HG02678 (cell line): ENCODE measurements around the gene IGF2BP1.

Experiments
- ATAC-seq: cut with Tn5 transposase; IDR thresholded peaks from one replicate; pipeline ENCODE4 v1.9.1; 2021; ENCODE audit warnings: mild to moderate bottlenecking, moderate library complexity; ENCODE audit not compliant: unreplicated experiment

IGF2BP1 gene

DNA sequence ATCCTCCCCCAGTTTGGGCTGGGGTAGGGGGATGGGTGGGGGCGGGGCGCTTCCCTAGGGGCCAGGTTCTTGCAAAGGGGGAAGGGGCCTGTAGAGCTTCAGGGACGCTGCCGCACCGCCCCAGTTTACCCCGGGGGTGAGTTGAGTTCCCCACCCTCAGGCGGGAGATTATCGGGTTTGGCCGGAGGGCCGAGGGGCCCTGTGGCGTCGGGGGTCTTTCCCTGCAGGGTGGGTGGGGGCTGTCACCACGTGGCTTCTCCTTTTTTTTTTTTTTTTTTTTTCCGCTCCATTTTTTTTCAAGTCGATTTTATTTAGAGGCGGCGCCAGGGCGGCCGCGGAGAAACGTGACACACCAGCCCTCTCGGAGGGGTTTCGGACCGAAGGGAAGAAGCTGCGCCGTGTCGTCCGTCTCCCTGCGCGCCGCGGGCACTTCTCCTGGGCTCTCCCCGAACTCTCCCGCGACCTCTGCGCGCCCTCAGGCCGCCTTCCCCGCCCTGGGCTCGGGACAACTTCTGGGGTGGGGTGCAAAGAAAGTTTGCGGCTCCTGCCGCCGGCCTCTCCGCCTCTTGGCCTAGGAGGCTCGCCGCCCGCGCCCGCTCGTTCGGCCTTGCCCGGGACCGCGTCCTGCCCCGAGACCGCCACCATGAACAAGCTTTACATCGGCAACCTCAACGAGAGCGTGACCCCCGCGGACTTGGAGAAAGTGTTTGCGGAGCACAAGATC, at the start of gene IGF2BP1:
IGF2BP1 (plus strand) TSS at position 283 of the 724 bp plus-strand sequence; CDS start at position 644, 361 bp downstream.
- no peak for ATAC-seq

DNA sequence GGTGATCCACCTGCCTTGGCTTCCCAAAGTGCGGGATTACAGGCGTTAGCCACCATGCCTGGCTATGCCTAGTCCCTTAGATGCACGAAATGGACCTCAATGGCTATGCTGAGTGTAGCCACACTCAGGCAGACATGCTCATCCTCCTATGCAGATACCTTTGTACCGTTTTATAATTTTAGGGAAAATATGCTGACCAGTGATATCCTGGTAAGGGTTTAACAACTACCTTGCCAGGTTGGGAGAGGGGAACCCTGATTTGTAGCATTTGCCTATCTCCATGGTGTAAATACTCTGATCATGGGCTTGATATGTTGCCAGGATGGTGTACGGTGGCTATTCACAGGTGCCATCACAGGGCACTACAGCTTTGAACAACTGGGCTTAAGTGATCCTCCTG, 45.6 kb upstream of the IGF2BP1 start:
- ATAC-seq, result no peak

DNA sequence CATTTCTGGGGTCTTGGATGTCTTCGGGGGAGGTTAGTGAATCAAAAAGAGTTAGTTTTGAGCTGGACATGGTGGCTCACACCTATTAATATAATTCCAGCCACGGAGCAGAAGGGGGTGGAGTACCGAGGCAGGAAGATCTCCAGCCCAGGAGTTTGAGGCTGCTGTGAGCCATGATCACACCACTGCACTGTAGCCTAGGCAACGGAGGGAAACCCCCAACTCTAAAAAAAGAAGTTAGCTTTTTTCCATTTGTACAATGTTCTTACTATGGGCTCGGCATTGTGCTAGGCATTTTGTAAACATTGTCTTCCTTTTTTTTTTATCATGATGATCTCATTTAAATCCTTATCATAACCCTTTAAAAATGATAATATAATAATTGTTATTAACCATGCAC, 44.3 kb upstream of the IGF2BP1 start:
- ATAC-seq, result no peak

DNA sequence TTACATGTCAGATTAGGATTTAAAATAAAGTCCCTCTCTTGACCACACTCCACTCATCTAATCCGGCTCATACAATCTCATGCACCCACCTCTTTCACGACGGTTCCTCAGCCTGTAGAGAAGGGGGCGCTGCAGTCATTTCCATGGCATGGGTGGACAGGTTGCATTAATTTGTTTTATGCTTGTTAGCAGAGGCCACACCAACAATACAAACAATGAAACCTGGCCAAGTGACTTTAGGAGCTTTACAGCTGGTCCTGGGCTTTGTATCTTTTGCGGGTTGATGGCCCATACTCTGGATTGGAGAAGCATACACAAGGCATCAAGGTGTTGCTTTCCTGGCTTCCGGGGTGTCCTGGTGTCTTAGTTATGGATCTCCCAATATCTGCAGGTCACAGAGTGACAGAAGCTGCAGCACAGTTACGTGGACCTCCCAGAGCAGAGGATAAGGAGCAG, 42.9 kb upstream of the IGF2BP1 start:
- no peak for ATAC-seq

DNA sequence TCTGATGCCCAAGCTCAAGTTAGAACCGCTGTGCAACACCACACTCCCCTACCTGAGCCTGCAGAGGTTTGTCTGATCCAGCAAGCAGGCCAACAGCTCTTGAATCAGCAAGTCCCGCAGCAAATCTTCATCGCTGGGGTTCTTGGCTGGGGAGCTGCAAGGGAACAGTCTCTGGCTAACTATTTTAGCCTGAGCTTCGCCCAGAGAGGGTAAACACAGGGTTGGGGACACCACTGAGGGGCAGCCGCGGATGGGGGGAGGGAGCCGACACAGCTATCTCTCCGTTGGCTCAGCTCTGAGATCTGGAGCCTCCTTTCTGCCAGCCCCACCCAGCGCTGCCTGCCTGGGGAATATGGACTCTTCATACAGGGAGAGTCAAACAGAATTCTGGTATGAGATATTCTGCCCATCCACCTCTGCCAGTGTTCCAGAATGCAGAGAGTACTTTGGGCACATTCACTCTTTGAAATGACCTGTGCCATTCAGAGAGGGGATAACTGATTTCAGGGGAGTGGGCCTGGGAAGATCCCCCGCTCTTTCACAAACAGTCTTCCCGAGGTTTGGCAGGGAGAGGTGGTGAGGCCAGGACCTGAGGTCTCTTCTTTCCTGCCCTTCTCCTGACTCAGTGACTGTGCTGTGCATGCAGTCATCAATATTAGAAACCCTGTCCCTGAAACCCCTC, 36.2 kb upstream of the IGF2BP1 start:
- ATAC-seq, result no peak

DNA sequence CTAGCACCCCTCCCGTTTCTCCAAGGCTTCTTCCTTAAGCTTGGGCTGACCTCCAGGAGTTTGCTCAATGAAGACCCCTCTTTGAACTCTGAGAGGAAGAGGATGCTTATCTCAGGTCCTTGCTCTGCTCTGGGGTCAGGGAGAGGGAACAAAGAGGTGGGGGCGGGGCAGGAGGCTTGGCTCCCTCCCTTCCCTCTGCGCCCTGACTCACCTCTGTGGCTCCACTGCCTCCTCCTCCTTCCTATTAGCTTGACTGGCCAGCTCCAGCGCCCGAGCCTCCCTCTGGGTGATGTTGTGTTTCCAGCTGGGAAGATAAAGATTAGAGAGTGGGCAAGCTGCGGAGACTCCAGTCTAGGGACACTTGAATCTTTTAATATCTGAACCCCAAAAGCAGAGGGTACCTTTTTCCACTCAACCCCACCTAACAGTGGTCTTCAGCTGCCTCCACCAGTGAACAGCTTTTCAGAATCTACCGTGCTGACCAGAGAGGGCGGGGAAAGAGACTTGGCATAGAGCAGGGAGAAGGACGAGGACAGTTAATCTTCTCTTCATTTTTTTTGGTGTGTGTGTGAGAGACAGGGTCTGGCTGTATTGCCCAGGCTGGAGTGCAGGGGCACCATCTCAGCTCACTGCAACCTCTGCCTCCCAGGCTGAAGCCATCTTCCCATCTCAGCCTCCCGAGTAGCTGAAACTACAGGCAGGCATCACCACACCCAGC, 35.5 kb upstream of the IGF2BP1 start:
- no peak for ATAC-seq

DNA sequence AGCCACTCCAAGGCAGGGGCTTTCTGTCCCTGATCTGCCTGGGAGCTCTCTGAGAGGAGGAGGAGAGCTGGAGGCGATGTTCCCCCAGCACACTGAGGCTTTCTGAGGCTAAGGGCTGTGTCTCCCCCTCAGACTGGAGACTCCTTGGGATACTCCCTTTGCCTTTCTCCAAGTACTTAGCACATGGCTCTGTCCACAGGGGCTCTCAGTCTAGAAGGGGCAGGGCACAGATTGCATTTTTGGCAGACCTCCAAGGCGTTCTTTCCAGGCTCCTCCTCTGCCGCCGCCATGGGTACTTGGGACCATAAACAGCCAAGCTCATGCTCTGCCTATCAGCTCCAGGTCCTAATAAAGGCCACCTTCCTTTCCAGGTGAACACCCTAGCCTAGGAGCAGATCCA, 27.0 kb upstream of the IGF2BP1 start:
- no peak for ATAC-seq

DNA sequence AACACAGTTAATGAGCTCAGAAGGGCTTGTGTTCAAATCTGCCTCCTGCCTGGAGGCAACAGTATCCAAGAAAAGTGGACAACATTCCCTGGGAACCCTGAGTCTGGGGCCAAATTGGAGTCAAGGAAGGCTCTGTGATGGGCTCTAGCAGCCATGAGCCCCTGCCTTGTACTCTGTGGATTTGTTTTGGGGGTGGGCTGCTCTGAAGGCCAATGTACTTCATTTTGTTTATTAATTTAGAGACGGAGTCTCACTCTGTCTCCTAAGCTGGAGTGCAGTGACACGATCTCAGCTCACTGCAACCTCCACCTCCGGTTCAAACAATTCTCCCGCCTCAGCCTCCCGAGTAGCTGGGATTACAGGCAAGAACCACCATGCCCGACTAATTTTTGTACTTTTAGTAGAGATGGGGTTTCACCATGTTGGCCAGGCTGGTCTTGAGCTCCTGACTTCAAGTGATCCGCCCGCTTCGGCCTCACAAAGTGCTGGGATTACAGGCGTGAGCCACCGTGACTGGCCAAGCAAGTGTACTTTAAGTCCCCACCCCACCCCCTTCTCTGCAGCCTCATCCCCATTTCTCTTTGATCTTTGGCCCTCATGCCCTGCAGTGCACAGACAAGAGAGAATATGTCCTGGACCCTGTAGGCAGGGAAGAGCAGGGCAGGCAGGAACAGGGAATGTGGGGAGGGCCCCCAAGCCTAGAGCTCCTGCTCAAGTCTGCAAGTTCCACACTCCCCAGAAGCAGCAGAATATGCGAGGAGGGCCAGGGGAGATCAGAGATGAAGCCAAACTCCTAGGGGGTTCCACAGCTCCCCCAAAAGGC, 26.1 kb upstream of the IGF2BP1 start:
- ATAC-seq, result no peak

DNA sequence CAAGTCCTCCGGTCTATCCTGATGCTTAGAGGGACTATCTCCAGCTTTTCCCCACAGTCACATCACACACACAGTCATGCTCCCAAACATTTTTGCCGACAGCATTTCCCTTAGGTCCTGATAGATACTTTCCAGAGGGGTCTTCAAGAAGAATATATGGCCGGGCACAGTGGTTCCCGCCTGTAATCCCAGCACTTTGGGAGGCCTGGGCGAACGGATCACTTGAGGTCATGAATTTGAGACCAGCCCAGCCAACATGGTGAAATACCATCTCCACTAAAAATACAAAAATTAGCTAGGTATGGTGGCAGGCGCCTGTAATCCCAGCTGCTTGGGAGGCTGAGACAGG, 24.5 kb upstream of the IGF2BP1 start:
- ATAC-seq, result no peak

DNA sequence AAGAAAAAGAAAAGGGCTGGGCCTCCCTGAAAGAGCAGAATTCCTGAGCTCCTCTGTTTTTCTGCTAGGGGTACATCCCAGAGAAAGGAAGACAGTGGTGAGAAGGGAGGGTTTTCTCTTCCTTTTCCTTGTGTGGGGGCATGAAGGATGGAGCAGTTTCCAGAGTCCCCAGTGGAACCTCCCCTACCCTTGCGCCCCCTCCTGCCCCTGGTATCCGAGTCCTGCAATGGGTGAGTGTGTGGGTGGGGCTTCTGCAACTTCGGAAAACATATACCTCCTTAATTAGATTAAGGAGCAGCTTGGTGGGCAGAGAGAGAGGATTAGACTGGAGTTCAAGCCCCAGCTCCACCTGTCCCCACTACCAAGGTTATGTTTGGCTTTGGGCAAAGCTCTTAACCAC, 23.4 kb upstream of the IGF2BP1 start:
- no peak for ATAC-seq

DNA sequence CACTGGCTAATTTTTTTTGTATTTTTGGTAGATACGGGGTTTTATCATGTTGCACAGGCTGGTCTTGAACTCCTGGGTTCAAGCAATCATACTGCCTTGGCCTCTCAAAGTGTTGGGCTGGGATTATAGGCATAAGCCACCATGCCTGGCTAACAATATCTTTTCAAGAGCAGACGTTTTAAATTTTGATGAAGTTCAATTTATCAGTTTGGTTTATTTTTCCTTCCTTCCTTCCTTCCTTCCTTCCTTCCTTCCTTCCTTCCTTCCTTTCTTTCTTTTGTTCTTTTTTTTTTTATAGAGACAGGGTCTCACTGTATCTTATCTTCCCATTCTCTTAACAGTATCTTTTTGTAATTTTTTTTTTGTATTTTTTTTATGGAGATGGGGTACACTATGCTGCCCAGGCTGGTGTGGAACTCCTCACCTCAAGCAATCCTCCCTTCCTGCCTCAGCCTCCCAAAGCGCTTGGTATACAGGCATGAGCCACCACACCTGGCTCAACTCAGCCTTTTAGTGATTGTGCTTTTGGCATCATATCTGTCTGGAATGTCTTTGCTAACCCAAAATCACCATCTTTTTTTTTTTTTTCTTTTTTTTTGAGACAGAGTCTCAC, 15.2 kb upstream of the IGF2BP1 start:
- ATAC-seq, result no peak

DNA sequence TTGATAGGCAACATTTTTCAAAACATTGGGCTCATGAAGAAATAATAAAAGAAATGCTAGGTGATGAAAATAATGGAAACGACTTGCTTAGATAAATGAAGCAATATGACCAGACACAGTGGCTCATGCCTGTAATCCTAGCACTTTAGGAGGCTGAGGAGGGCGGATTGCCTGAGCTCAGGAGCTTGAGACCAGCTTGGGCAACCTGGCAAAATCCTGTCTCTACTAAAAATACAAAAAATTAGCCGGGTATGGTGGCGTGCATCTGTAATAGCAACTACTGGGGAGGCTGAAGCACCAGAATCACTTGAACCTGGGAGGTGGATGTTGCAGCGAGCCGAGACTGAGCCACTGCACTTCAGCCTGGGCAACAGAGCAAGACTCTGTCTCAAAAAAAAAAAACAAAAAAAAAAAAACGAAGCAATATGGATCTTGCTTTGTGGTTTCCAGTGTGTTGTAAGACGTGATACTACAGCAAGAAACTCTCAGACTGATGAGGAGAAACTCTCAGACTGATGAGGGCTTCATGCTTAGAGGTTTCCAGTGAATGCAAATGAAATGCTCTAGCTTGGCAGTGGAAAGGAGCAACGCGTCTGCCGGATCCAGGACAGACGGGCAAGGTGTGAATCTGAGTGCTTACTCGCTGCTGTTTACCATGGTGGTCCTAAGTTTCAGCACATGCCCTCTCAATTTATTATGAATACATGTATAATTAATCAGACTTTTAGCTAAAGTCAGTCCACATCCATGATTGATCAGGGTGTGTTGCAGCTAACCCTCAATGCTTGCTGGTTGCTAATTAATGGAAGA, 11.5 kb upstream of the IGF2BP1 start:
- ATAC-seq, result no peak

DNA sequence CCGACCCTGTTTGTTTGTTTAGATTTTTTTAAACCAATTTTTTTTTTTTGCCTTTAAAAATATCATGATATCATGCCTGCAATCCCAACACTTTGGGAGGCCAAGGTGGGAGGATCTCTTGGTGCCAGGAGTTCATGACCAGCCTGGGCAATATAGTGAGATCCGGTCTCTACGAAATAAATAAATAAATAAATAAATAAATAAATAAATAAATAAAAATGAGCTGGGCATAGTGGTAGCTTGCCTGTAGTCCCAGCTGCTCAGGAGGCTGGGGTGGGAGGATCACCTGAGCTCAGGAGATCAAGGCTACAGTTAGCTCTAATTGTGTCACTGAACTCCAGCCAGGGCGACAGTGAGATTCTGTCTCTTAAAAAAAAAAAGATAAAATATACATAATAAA, 8.1 kb upstream of the IGF2BP1 start:
- ATAC-seq, result no peak

DNA sequence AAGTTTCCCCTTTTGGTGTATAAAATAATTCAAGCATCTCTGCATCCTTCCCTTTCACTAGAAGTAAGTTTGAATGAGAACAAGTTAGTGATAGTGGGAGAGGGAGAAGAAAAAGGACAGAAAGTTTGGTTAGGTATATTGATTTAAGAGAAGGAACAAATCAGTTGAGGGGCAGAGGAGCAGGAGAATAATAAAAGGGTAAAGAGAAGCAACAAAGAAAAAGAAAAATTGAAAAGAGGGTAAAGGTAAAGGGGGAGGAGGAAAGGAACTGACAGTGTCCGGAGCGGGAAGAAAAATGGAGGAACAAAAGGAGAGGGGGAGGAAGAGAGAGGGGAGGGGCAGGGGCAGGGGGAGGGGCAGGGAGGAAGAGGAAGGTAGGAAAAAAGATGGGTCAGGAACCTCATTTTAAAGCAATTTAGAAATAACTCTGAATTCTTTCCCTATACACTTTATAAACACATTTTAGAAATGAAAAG, 6.3 kb upstream of the IGF2BP1 start:
- ATAC-seq, result no peak

DNA sequence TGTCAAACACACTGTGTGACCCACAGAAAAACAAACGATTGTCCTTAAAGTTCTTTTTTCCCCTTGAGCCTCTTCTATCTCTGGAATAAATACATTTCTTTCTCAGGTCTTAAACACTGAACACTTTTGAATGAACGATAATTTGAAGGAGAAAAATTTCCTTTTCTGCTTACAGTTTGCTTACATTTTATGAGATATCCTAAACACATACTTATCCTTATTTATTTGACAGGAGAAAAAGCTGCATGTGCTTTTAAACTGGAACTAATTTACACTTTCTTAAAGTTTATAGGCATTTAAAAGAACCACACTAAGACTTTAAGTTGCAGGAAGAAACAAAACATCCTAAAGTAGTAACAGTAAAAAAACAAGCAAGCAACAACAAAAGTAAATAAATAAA, 4.7 kb upstream of the IGF2BP1 start:
- ATAC-seq, result no peak

DNA sequence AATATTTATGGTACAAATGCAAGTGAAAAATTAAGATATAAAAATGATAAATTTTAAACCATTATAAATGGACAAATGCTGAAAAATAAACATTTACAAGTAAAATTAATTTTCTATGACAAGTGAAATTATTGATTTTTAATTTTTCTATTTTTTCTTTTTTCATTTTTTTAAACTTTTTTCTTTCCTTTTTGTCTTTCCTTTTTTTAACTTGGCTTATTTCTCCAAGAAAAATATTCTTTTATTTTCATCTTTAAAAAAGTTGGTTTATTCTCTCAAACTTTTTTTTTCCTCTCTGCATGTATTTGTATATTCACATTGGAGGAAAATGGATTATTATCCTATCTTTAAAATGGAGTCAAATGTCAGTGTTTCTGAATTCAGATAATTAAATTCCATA, 3.9 kb upstream of the IGF2BP1 start:
- ATAC-seq, result no peak

DNA sequence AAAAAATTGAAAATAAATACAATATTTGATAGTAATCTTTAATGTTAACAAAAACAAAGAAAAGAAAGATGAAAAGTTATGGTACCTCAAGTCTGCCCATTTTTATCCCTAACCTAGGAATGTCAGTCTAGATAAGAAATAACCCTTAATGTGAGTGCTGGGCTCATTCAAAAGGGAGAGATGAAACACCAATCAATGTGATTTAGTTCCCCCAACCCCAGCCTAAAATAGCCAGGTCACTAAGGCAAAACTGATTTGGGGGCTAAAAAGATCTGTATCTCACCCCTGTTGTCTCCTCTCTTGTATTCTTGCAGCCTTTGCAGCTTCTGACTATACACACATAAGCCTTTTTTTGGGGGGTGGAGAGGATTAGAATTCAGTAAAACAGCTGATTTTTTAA, 3.2 kb upstream of the IGF2BP1 start:
- ATAC-seq, result no peak

DNA sequence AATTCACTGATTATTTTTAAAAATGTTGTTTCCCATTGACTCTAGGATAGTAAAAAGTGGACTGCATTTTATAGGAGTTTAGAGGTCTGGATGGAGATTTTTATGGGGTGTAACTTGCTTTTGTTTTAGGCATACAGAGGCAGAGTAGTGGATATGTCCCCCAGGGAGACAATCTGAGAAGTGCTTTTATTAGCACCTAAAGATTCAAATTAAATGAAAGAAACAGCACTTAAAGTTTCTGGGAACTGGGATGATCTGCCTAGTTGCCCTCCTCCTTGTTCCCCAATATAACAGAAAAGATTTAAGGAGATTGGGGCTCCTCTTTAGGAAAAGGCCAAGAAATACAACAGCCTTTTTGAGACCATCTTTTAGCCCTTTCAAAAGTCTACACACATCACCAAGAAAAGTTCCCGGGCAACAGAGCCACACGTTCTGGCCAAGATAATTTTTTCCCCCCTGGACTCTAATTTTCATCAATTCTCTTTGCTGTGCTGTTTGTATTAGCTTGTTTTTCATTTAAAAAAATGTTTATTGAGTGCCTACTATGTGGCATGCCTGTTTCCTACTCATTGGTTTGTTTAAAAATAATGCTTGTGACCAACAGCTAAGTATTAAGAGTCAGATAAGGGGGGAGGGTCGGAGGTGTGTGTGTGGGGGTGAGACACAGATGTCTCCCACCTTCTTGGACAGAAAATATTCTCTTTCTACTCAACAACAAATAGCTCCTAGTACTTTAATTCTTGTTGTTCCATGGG, 2.5 kb upstream of the IGF2BP1 start:
- ATAC-seq, result no peak
